GM12878 (cell line): ENCODE data around the gene MAGT1. TPM values are rescaled to one million over a fixed set of nuclear protein-coding genes. Genes with fewer than 3 reads are reported as not detected.

Experiments
- CEBPZ ChIP-seq: fragments of 150-350 bp; IDR thresholded peaks from 2 replicates; pipeline ENCODE4 v1.6.1; 2016; ENCODE audit warnings: low read depth, low read length
- CREB1 ChIP-seq: IDR thresholded peaks from 2 replicates; pipeline ENCODE4 v1.6.1; 2012; ENCODE audit warnings: low read depth, mild to moderate bottlenecking, inconsistent platforms
- FOS ChIP-seq: IDR thresholded peaks from 3 replicates; pipeline ENCODE4 v1.6.1; 2011; ENCODE audit warnings: borderline replicate concordance; ENCODE audit not compliant: insufficient read length; ENCODE audit errors: extremely low read depth
- GATAD2B ChIP-seq: fragments of 450-650 bp; conservative IDR thresholded peaks from 2 replicates; pipeline ENCODE4 v1.6.1; 2017; ENCODE audit warnings: low read depth, mild to moderate bottlenecking, moderate library complexity
- HCFC1 ChIP-seq: fragments of 150-350 bp; IDR thresholded peaks from 2 replicates; pipeline ENCODE4 v1.6.1; 2014; ENCODE audit warnings: low read length
- HDGF ChIP-seq: fragments of 450-650 bp; IDR thresholded peaks from 2 replicates; pipeline ENCODE4 v1.6.1; 2016; ENCODE audit warnings: antibody characterized with exemption
- MYB ChIP-seq: fragments of 150-350 bp; IDR thresholded peaks from 2 replicates; pipeline ENCODE4 v1.6.1; 2014; ENCODE audit warnings: mild to moderate bottlenecking, low read depth, low read length, borderline replicate concordance
- NBN ChIP-seq: fragments of 450-650 bp; IDR thresholded peaks from 2 replicates; pipeline ENCODE4 v1.6.1; 2016
- PRDM15 ChIP-seq: fragments of 450-650 bp; formaldehyde crosslinking; IDR thresholded peaks from 2 replicates; pipeline ENCODE4 v1.4.0; 2020; ENCODE audit warnings: mild to moderate bottlenecking, moderate library complexity
- RB1 ChIP-seq: fragments of 450-650 bp; formaldehyde crosslinking; IDR thresholded peaks from 2 replicates; pipeline ENCODE4 v1.6.1; 2017; ENCODE audit warnings: mild to moderate bottlenecking, borderline replicate concordance
- TBL1XR1 ChIP-seq: IDR thresholded peaks from 2 replicates; pipeline ENCODE4 v1.6.1; 2012; ENCODE audit warnings: low read depth, low read length, improper control_type of control experiment
- TCF7 ChIP-seq: IDR thresholded peaks from 2 replicates; pipeline ENCODE4 v1.6.1; 2014; ENCODE audit warnings: antibody characterized with exemption, borderline replicate concordance
- YY1 ChIP-seq: IDR thresholded peaks from 2 replicates; pipeline ENCODE4 v1.6.1; 2011; ENCODE audit warnings: low read depth, mild to moderate bottlenecking, low read length
- ZNF207 ChIP-seq: fragments of 450-650 bp; IDR thresholded peaks from 2 replicates; pipeline ENCODE4 v1.6.1; 2014; ENCODE audit warnings: antibody characterized with exemption, mild to moderate bottlenecking, borderline replicate concordance
- polyA plus RNA-seq, 11 experiments: library from polyadenylated mRNA; depleted of rRNA in 4 of 11; unstranded in 6 of 11; stranded (reverse) in 5 of 11; fragments of >200 nt; fragmentation: Nextera tagmentation in 4 of 11; fragmentation: Illumina TruSeq in 1 of 11; extraction: Ambion mirVana in 4 of 11; extraction: Trizol in 1 of 11; gene quantifications; 1 replicate in 1 of 11; 2 replicates in 10 of 11; pipeline versions ENCODE4 v1.2.1 to v1.2.3, GENCODE V29; 2011 to 2016; ENCODE audit warnings: inconsistent platforms in 2 of 11, missing spikeins in 2 of 11, low read depth in 1 of 11
- total RNA-seq, 4 experiments: library from RNA; depleted of rRNA in 3 of 4; stranded (reverse); fragments of >200 nt in 3 of 4; fragmentation: Illumina TruSeq in 1 of 4; extraction: Trizol in 1 of 4; gene quantifications; 2 replicates each; pipeline versions ENCODE4 v1.2.1 to v1.2.3, GENCODE V29; 2013 to 2021
- TF ChIP-seq, protein P1 (sequence below): fragments of 450-650 bp; IDR thresholded peaks from 2 replicates; pipeline ENCODE4 v1.6.1; 2017; ENCODE audit warnings: antibody characterized with exemption, mild to moderate bottlenecking, moderate library complexity
- TF ChIP-seq, protein P2 (sequence below): fragments of 450-650 bp; IDR thresholded peaks from 2 replicates; pipeline ENCODE4 v1.6.1; 2014; ENCODE audit warnings: mild to moderate bottlenecking
- TF ChIP-seq, protein P3 (sequence below): fragments of 450-650 bp; IDR thresholded peaks from 2 replicates; pipeline ENCODE4 v1.6.1; 2016; ENCODE audit warnings: mild to moderate bottlenecking

The MAGT1 gene
- total and polyA plus RNA-seq, 10 of the 15 experiments (the other 5 are each of a cell fraction or from before 2014, with no cell fraction given): 28.0 to 59.1 (median 47.9) TPM

DNA sequence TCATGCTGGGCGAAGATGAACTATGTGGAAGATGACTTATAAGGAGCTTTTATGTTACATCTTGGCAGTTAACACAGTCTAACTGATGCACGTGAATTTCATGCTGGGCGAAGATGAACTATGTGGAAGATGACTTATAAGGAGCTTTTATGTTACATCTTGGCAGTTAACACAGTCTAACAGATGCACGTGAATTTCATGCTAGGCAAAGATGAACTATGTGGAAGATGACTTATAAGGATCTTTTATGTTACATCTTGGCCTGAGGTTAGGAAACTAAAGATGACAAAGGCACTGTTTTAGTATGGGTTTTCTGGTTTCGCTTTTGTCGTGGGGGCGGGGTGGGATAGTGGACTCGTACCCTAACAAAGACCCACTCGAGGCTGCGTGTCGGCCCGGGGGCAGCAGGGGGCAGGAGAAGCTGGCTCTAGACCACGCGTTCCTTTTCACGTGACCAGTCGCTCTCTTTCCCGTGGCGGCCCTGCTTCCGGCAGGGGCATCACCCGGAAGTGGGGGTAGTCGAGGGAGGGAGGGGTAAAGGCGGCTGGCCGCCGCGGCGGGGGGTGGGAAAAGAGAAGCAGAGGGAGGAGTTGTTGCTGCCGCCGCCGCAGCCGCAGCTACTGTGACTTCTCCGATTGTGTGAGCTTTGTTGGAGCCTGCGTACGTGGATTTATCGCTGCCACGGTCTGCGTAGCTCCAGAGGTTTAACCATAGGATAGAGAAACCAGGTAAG is 15.0 kb upstream of the MAGT1 start, which contains the start of gene ATP7A (continued):
- TF ChIP-seq, protein P1, sequence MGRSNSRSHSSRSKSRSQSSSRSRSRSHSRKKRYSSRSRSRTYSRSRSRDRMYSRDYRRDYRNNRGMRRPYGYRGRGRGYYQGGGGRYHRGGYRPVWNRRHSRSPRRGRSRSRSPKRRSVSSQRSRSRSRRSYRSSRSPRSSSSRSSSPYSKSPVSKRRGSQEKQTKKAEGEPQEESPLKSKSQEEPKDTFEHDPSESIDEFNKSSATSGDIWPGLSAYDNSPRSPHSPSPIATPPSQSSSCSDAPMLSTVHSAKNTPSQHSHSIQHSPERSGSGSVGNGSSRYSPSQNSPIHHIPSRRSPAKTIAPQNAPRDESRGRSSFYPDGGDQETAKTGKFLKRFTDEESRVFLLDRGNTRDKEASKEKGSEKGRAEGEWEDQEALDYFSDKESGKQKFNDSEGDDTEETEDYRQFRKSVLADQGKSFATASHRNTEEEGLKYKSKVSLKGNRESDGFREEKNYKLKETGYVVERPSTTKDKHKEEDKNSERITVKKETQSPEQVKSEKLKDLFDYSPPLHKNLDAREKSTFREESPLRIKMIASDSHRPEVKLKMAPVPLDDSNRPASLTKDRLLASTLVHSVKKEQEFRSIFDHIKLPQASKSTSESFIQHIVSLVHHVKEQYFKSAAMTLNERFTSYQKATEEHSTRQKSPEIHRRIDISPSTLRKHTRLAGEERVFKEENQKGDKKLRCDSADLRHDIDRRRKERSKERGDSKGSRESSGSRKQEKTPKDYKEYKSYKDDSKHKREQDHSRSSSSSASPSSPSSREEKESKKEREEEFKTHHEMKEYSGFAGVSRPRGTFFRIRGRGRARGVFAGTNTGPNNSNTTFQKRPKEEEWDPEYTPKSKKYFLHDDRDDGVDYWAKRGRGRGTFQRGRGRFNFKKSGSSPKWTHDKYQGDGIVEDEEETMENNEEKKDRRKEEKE: no peak
- no peak for TF ChIP-seq HCFC1
- TF ChIP-seq GATAD2B: no peak
- no peak for TF ChIP-seq RB1
- no peak; the same call in 1 of the 2 replicates for TF ChIP-seq NBN
- no peak for TF ChIP-seq ZNF207
- no peak for TF ChIP-seq HDGF
- TF ChIP-seq TBL1XR1: 0 out of 2 replicates have a peak, but pooled peaks have one; percentile 21
- TF ChIP-seq, protein P2, sequence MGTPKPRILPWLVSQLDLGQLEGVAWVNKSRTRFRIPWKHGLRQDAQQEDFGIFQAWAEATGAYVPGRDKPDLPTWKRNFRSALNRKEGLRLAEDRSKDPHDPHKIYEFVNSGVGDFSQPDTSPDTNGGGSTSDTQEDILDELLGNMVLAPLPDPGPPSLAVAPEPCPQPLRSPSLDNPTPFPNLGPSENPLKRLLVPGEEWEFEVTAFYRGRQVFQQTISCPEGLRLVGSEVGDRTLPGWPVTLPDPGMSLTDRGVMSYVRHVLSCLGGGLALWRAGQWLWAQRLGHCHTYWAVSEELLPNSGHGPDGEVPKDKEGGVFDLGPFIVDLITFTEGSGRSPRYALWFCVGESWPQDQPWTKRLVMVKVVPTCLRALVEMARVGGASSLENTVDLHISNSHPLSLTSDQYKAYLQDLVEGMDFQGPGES: no peak
- TF ChIP-seq FOS: no peak
- no peak for TF ChIP-seq PRDM15 (CRISPR knock-in tag)
- TF ChIP-seq CEBPZ: no peak
- TF ChIP-seq, protein P3, sequence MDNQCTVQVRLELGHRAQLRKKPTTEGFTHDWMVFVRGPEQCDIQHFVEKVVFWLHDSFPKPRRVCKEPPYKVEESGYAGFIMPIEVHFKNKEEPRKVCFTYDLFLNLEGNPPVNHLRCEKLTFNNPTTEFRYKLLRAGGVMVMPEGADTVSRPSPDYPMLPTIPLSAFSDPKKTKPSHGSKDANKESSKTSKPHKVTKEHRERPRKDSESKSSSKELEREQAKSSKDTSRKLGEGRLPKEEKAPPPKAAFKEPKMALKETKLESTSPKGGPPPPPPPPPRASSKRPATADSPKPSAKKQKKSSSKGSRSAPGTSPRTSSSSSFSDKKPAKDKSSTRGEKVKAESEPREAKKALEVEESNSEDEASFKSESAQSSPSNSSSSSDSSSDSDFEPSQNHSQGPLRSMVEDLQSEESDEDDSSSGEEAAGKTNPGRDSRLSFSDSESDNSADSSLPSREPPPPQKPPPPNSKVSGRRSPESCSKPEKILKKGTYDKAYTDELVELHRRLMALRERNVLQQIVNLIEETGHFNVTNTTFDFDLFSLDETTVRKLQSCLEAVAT: 0 out of 2 replicates have a peak, but pooled peaks have one; percentile 39
- peak; percentile 32; the same call in 1 of the 2 replicates for TF ChIP-seq YY1
- TF ChIP-seq MYB: no peak
- 0 out of 2 replicates have a peak, but pooled peaks have one; percentile 52 for TF ChIP-seq CREB1
- no peak for TF ChIP-seq TCF7
